IMR-90 (cell line): Measurements from ENCODE around the gene ODAD2. TPM values are rescaled to one million over a fixed set of nuclear protein-coding genes. Genes with fewer than 3 reads are reported as not detected.

Experiments
- ATAC-seq: fragments of 200-7000 bp; cut with Tn5 transposase; 2 replicates; pipeline ENCODE4 v1.9.1; 2020; ENCODE audit warnings: low read depth, mild to moderate bottlenecking, moderate library complexity
- BruUV-seq: library from RNA; stranded (reverse); fragments of 400-500 nt; replicated peaks from 2 replicates; lab custom pipeline; 2021; lab: Mats Ljungman, UMichigan
- CTCF ChIA-PET: fragments of 300-600 bp; formaldehyde crosslinking; extraction: SDS; loops from one replicate; lab custom pipeline; 2021; ENCODE audit warnings: antibody characterized with exemption; lab: Yijun Ruan, JAX
- POLR2A ChIA-PET: fragments of 300-600 bp; sonication (Branson Sonifier 250); formaldehyde crosslinking; loops from one replicate; lab custom pipeline; 2022; ENCODE audit warnings: antibody characterized with exemption; ENCODE audit not compliant: unreplicated experiment; lab: Charles Lee
- DNase-seq: peaks from one replicate; pipeline ENCODE4 v3.0.0; 2013
- H2AFZ ChIP-seq: replicated peaks from 2 replicates; pipeline ENCODE3; 2013; ENCODE audit warnings: low read length, mild to moderate bottlenecking; ENCODE audit not compliant: poor library complexity
- H2AK5ac ChIP-seq: 2 replicates; pipeline ENCODE4 v1.6.1; 2013; ENCODE audit warnings: low read depth, low read length, inconsistent platforms
- H2AK9ac ChIP-seq: replicated peaks from 2 replicates; pipeline ENCODE3; 2013; ENCODE audit warnings: mild to moderate bottlenecking, low read depth, low read length, moderate library complexity; ENCODE audit not compliant: poor library complexity
- H2BK120ac ChIP-seq: 2 replicates; pipeline ENCODE4 v1.6.1; 2013; ENCODE audit warnings: low read depth, low read length, inconsistent platforms
- H2BK15ac ChIP-seq: 3 replicates; pipeline ENCODE4 v1.6.1; 2013; ENCODE audit warnings: low read depth, low read length, inconsistent platforms
- H2BK20ac ChIP-seq: 2 replicates; pipeline ENCODE4 v1.6.1; 2013; ENCODE audit warnings: low read depth, mild to moderate bottlenecking, inconsistent platforms, low read length, moderate library complexity
- H2BK5ac ChIP-seq: 2 replicates; pipeline ENCODE4 v1.6.1; 2013; ENCODE audit warnings: mild to moderate bottlenecking, low read depth, low read length, inconsistent platforms; ENCODE audit not compliant: poor library complexity, severe bottlenecking
- H3K14ac ChIP-seq: replicated peaks from 2 replicates; pipeline ENCODE4 v1.6.1; 2013; ENCODE audit warnings: low read depth, low read length, inconsistent platforms
- H3K18ac ChIP-seq: 2 replicates; pipeline ENCODE4 v1.6.1; 2013; ENCODE audit warnings: low read depth, low read length, control low read depth
- H3K23ac ChIP-seq: 2 replicates; pipeline ENCODE4 v1.6.1; 2013; ENCODE audit warnings: low read depth, low read length, inconsistent platforms
- H3K27ac ChIP-seq: 2 replicates; pipeline ENCODE4 v1.5.1; 2013; ENCODE audit warnings: mild to moderate bottlenecking, control low read depth, low read length; ENCODE audit not compliant: insufficient read depth
- H3K27me3 ChIP-seq: 2 replicates; pipeline ENCODE4 v1.6.1; 2013; ENCODE audit warnings: low read length; ENCODE audit not compliant: control insufficient read depth, insufficient read depth
- H3K36me3 ChIP-seq: 2 replicates; pipeline ENCODE4 v1.6.1; 2013; ENCODE audit warnings: low read length, mixed read lengths; ENCODE audit not compliant: control insufficient read depth, insufficient read depth
- H3K4ac ChIP-seq: 2 replicates; pipeline ENCODE4 v1.6.1; 2013; ENCODE audit warnings: low read depth, low read length, inconsistent platforms
- H3K4me1 ChIP-seq: 2 replicates; pipeline ENCODE4 v1.6.1; 2013; ENCODE audit warnings: low read length, mixed read lengths; ENCODE audit not compliant: control insufficient read depth, insufficient read depth
- H3K4me2 ChIP-seq: 2 replicates; pipeline ENCODE4 v1.6.1; 2013; ENCODE audit warnings: low read depth, mild to moderate bottlenecking, control low read depth, low read length, moderate library complexity
- H3K4me3 ChIP-seq: 2 replicates; pipeline ENCODE4 v1.5.1; 2013; ENCODE audit warnings: low read depth, mild to moderate bottlenecking, control low read depth, low read length, moderate library complexity; ENCODE audit not compliant: insufficient read depth
- H3K56ac ChIP-seq: 2 replicates; pipeline ENCODE4 v1.6.1; 2013; ENCODE audit warnings: low read length, inconsistent platforms; ENCODE audit not compliant: insufficient read depth; ENCODE audit errors: extremely low read depth
- H3K79me1 ChIP-seq, 2 experiments: 2 replicates each; pipeline ENCODE4 v1.6.1; 2013; ENCODE audit warnings: low read length in 2 of 2, inconsistent platforms in 1 of 2, low read depth in 1 of 2
- H3K9ac ChIP-seq: 2 replicates; pipeline ENCODE4 v1.6.1; 2013; ENCODE audit warnings: low read depth, low read length, control low read depth
- H3K9me1 ChIP-seq: 2 replicates; pipeline ENCODE4 v1.6.1; 2013; ENCODE audit warnings: low read length, inconsistent platforms; ENCODE audit not compliant: insufficient read depth
- H3K9me3 ChIP-seq: 2 replicates; pipeline ENCODE4 v1.6.1; 2013; ENCODE audit warnings: low read length; ENCODE audit not compliant: control insufficient read depth, insufficient read depth
- H4K20me1 ChIP-seq: 2 replicates; pipeline ENCODE4 v1.6.1; 2013; ENCODE audit warnings: low read length, inconsistent platforms; ENCODE audit not compliant: insufficient read depth
- H4K5ac ChIP-seq: 2 replicates; pipeline ENCODE4 v1.6.1; 2013; ENCODE audit warnings: mild to moderate bottlenecking, low read depth, low read length, control low read depth
- H4K8ac ChIP-seq, 2 experiments: 2 replicates each; pipeline ENCODE4 v1.6.1; 2013; ENCODE audit warnings: low read depth in 2 of 2, low read length in 2 of 2, control low read depth in 1 of 2, inconsistent platforms in 1 of 2
- H4K91ac ChIP-seq: 2 replicates; pipeline ENCODE4 v1.6.1; 2013; ENCODE audit warnings: low read depth, low read length, inconsistent platforms; ENCODE audit not compliant: insufficient read depth
- BHLHE40 ChIP-seq: fragments of 150-350 bp; IDR thresholded peaks from 2 replicates; pipeline ENCODE4 v1.6.1; 2016; ENCODE audit warnings: mild to moderate bottlenecking, low read depth, low read length
- CEBPB ChIP-seq: IDR thresholded peaks from 2 replicates; pipeline ENCODE4 v1.6.1; 2012; ENCODE audit warnings: low read depth, low read length, improper control_type of control experiment
- CHD1 ChIP-seq: IDR thresholded peaks from 2 replicates; pipeline ENCODE4 v1.6.1; 2012; ENCODE audit warnings: low read depth, low read length, improper control_type of control experiment
- CTCF ChIP-seq: conservative IDR thresholded peaks from 2 replicates; pipeline ENCODE4 v1.5.1; 2012; ENCODE audit warnings: mild to moderate bottlenecking, low read depth, low read length, improper control_type of control experiment
- ELK1 ChIP-seq: fragments of 150-350 bp; IDR thresholded peaks from 2 replicates; pipeline ENCODE4 v1.6.1; 2016; ENCODE audit warnings: low read depth, mild to moderate bottlenecking, low read length, moderate library complexity, borderline replicate concordance
- FOS ChIP-seq: fragments of 150-350 bp; IDR thresholded peaks from 2 replicates; pipeline ENCODE4 v1.6.1; 2016; ENCODE audit warnings: low read depth, low read length
- MAFK ChIP-seq: IDR thresholded peaks from 2 replicates; pipeline ENCODE4 v1.6.1; 2012; ENCODE audit warnings: low read depth, low read length, improper control_type of control experiment
- MAZ ChIP-seq: IDR thresholded peaks from 2 replicates; pipeline ENCODE4 v1.6.1; 2012; ENCODE audit warnings: low read depth, mild to moderate bottlenecking, low read length, improper control_type of control experiment, moderate library complexity, borderline replicate concordance
- MXI1 ChIP-seq: IDR thresholded peaks from 2 replicates; pipeline ENCODE4 v1.6.1; 2012; ENCODE audit warnings: low read depth, mild to moderate bottlenecking, low read length, moderate library complexity, borderline replicate concordance
- NFE2L2 ChIP-seq: fragments of 150-350 bp; IDR thresholded peaks from 2 replicates; pipeline ENCODE4 v1.6.1; 2016; ENCODE audit warnings: low read depth, mild to moderate bottlenecking, low read length
- POLR2A ChIP-seq: IDR thresholded peaks from 2 replicates; pipeline ENCODE4 v1.6.1; 2012; ENCODE audit warnings: mild to moderate bottlenecking, low read depth, low read length
- RAD21 ChIP-seq: IDR thresholded peaks from 2 replicates; pipeline ENCODE4 v1.6.1; 2012; ENCODE audit warnings: low read length, improper control_type of control experiment
- RCOR1 ChIP-seq: IDR thresholded peaks from 2 replicates; pipeline ENCODE4 v1.6.1; 2012; ENCODE audit warnings: mild to moderate bottlenecking, low read length, improper control_type of control experiment; ENCODE audit not compliant: insufficient replicate concordance
- RFX5 ChIP-seq: IDR thresholded peaks from 2 replicates; pipeline ENCODE4 v1.8.0; 2012; ENCODE audit warnings: low read depth, mild to moderate bottlenecking, low read length, moderate library complexity
- SMC3 ChIP-seq: fragments of 150-350 bp; IDR thresholded peaks from 2 replicates; pipeline ENCODE4 v1.6.1; 2016; ENCODE audit warnings: low read depth, mild to moderate bottlenecking, antibody characterized with exemption, low read length, moderate library complexity
- USF2 ChIP-seq: fragments of 150-350 bp; IDR thresholded peaks from 2 replicates; pipeline ENCODE4 v1.6.1; 2017; ENCODE audit warnings: mild to moderate bottlenecking, antibody characterized with exemption, low read length, low read depth
- WGBS, 2 experiments: methylation state at CpG; one replicate each; pipeline versions ENCODE4 v1.1.5 to v1.1.7; 2013; ENCODE audit warnings: missing lambda C conversion rate in 2 of 2; ENCODE audit not compliant: insufficient read length in 1 of 2; ENCODE audit errors: extremely low coverage in 2 of 2; 5-methylcytosine and 5-hydroxymethylcytosine counted together
- dilution Hi-C: fragments of 300-500 bp; cut with HindIII; formaldehyde crosslinking; loops from one replicate; pipeline ENCODE4 v1.14.3; 2018; ENCODE audit warnings: low sequenced_read_pairs; ENCODE audit not compliant: unreplicated experiment
- in situ Hi-C: fragments of 300-500 bp; cut with MboI; formaldehyde crosslinking; loops from 3 replicates; pipeline ENCODE4 v1.14.3; 2019; ENCODE audit warnings: low sequenced_read_pairs, inconsistent platforms, mixed read lengths
- intact Hi-C: fragments of 100-400 bp; cut with micrococcal nuclease; formaldehyde crosslinking; loops from 2 replicates; pipeline ENCODE4 v1.10.0; 2022
- polyA plus RNA-seq, 3 experiments: library from polyadenylated mRNA; depleted of rRNA; stranded (reverse); fragments of >200 nt; gene quantifications; 2 replicates each; pipeline ENCODE4 v1.2.3, GENCODE V29; 2012; ENCODE audit warnings: low replicate concordance in 1 of 3
- total RNA-seq: library from RNA; depleted of rRNA; stranded (reverse); fragments of >200 nt; gene quantifications from 2 replicates; pipeline ENCODE4 v1.2.3, GENCODE V29; 2012

ODAD2 gene
- total and polyA plus RNA-seq, 2 of the 4 experiments (the other 2 are of a cell fraction), result 0.53 to 0.72 TPM

- 60% methylated on average over 1 of the region's 3 CpGs; no CpG with 5 or more reads in 1 of the 2 experiments for WGBS, 2 experiments
- Histone ChIP-seq H3K56ac (no peak overlapping the region), H3K36me3 (no peaks in the 10 kb centered on the region), H2BK20ac (no peak overlapping the region), H3K27ac (no peak overlapping the region), H3K4me3 (no peak overlapping the region), H4K91ac (no peak overlapping the region), H4K5ac (no peak overlapping the region), H3K4me2 (no peak overlapping the region), H3K9ac (no peak overlapping the region), H3K14ac (no peak overlapping the region), H2AK5ac (no peak overlapping the region), H2BK15ac (no peak overlapping the region), H4K20me1 (no peaks in the 10 kb centered on the region), H2BK5ac (no peak overlapping the region), H3K4ac (no peak overlapping the region), H4K8ac (no peak overlapping the region), H2AFZ (no peak overlapping the region), H3K9me1 (no peaks in the 10 kb centered on the region), H3K18ac (no peak overlapping the region), H3K9me3 (no peaks in the 10 kb centered on the region), H3K4me1 (no peaks in the 10 kb centered on the region), H2AK9ac (no peak overlapping the region), H3K27me3 (no peaks in the 10 kb centered on the region), H3K23ac (no peak overlapping the region), H3K79me1 (no peaks in the 10 kb centered on the region), H2BK120ac (no peak overlapping the region)
- CTCF ChIA-PET, result no interaction called here
- dilution Hi-C loops (no loop called here), intact Hi-C loops (no loop called here), in situ Hi-C loops (no loop called here)
- DNase-seq (no peak), ATAC-seq (no peak)
- no peak for TF ChIP-seq RAD21
- no peak for TF ChIP-seq ELK1
- no peak for TF ChIP-seq NFE2L2
- TF ChIP-seq FOS, result no peak
- TF ChIP-seq CTCF, result no peak
- TF ChIP-seq CHD1, result no peak
- TF ChIP-seq RCOR1, result no peak
- no peak for TF ChIP-seq MAZ
- no peak for TF ChIP-seq MXI1
- TF ChIP-seq USF2, result no peak
- no peak for TF ChIP-seq SMC3
- TF ChIP-seq CEBPB, result no peak
- no peak for TF ChIP-seq MAFK
- TF ChIP-seq RFX5, result no peak
- TF ChIP-seq POLR2A, result no peak
- no peak for TF ChIP-seq BHLHE40
- BruUV-seq, result no TSS peak
- POLR2A ChIA-PET, result no interaction called here
Observed at GRCh38 chr10:27914888-27915287, 84.0 kb downstream of the ODAD2 start.
